Thymus (tissue), 11 donors: ENCODE data around the gene PITRM1. TPM values are rescaled to one million over a fixed set of nuclear protein-coding genes. Genes with fewer than 3 reads are reported as not detected.
A peak's percentile ranks its signal among the peaks of the same experiment; 100 is the strongest.

Source experiments
- DNase-seq, 9 donors: peaks; one replicate each; pipeline ENCODE4 v3.0.0-alpha.2; 2013; ENCODE audit warnings: low spot score in 9 of 9, low read depth in 6 of 9, missing footprints in 1 of 9
- H3K27ac ChIP-seq, 2 donors: one replicate each; pipeline ENCODE4 v1.5.1; 2013; ENCODE audit warnings: control low read depth in 1 of 2, low read depth in 1 of 2, low read length in 1 of 2, mild to moderate bottlenecking in 1 of 2, moderate library complexity in 1 of 2
- H3K27me3 ChIP-seq, 2 donors: one replicate each; pipeline ENCODE4 v1.5.1; 2013; ENCODE audit warnings: low read length in 1 of 2; ENCODE audit not compliant: control insufficient read depth in 2 of 2, insufficient read depth in 1 of 2
- H3K36me3 ChIP-seq, 2 donors: one replicate each; pipeline ENCODE4 v1.5.1; 2013; ENCODE audit warnings: low read length in 1 of 2, mild to moderate bottlenecking in 1 of 2, moderate library complexity in 1 of 2; ENCODE audit not compliant: control insufficient read depth in 2 of 2, insufficient read depth in 2 of 2
- H3K4me1 ChIP-seq, 2 donors: one replicate each; pipeline ENCODE4 v1.5.1; 2013; ENCODE audit warnings: low read length in 2 of 2; ENCODE audit not compliant: control insufficient read depth in 2 of 2, insufficient read depth in 2 of 2
- H3K4me3 ChIP-seq, 2 donors: one replicate each; pipeline ENCODE4 v1.5.1; 2013; ENCODE audit warnings: low read length in 2 of 2, control low read depth in 1 of 2, mild to moderate bottlenecking in 1 of 2
- H3K9me3 ChIP-seq, 2 donors: one replicate each; pipeline ENCODE4 v1.5.1; 2013; ENCODE audit warnings: low read length in 1 of 2, mild to moderate bottlenecking in 1 of 2; ENCODE audit not compliant: control insufficient read depth in 2 of 2, insufficient read depth in 1 of 2
- WGBS: extraction: QIAGEN DNeasy Blood & Tissue Kit; methylation state at CpG from one replicate; pipeline ENCODE4 v1.1.7; 2013; 5-methylcytosine and 5-hydroxymethylcytosine counted together
- polyA plus RNA-seq: library from polyadenylated mRNA; stranded (reverse); fragments of 200-250 nt; gene quantifications from one replicate; pipeline ENCODE4 v1.2.3, GENCODE V29; 2013
- total RNA-seq: library from RNA; stranded (reverse); fragments of 120-200 nt; gene quantifications from one replicate; pipeline ENCODE4 v1.2.4, GENCODE V29; 2013
- donor health status: healthy.

PITRM1 gene
- total and polyA plus RNA-seq, 2 donors, result 50.1 to 159 TPM

DNA sequence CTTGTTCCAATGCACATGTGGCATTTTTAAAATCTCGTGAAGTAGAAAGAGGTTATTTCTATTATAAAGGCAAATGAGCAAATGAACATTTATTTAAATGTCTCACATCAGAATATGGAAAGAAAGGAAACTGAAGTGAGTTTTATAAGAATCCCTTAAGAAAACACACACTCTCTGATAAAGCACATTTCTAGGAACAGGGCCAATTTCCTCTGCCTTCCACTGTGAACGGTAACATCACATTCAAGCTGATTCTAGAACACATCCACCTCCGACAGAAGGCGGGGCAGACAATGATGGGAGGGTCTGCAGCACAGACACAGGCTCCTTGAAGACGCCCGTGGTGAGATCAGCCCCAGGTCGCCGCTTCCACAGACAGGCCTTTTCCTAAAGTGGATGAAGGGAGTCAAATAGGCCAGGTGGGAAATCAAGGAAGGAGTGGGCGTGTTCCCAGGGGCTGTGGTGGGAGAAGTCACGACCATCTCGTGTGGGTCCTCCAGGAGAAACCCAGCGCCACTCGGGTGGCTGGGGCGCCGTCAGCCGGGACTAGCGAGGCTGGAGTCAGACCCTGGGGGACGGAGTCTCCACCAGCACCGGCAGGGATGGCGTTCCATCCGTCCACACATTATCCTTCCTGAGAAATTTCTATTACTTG is 31.1 kb downstream of the PITRM1 start:
- WGBS, result 95% methylated on average over 21 of the region's 21 CpGs
- H3K27me3 ChIP-seq, result no peaks in the 10 kb centered on the region
- H3K27ac ChIP-seq, result no peak overlapping the region
- DNase-seq, result no peak
- H3K9me3 ChIP-seq, result no peaks in the 10 kb centered on the region
- H3K4me3 ChIP-seq, result no peak overlapping the region
- H3K4me1 ChIP-seq, result peaks cover 0 to 1% of the 10 kb centered on the region in 2 donors
- H3K36me3 ChIP-seq, result peaks cover 88 to 92% of the 10 kb centered on the region in 2 donors

DNA sequence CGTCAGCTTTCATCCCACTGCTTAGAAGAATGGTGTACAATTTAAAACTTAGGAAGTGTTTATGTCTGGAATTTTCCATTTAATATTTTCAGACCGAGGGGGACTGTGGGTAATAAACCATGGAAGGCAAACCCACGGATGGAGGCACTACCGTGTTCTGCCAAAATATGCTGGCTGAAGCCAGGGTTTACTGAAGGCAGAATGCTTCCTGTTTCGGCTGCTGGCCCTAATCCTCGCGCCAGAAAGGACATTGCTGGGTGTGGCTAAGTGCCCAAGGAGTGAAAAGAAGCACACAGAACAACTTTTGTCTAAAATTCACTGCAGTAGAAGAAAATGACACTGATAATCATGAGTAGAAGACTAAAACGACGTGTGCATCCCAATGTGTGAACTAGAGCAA is 32.3 kb downstream of the PITRM1 start:
- no peaks in the 10 kb centered on the region for H3K27me3 ChIP-seq
- peaks cover 0 to 2% of the 10 kb centered on the region in 2 donors for H3K4me1 ChIP-seq
- H3K9me3 ChIP-seq, result no peaks in the 10 kb centered on the region
- H3K27ac ChIP-seq, result no peak overlapping the region
- 98% methylated on average over 9 of the region's 9 CpGs for WGBS
- H3K36me3 ChIP-seq, result peaks cover 85 to 97% of the 10 kb centered on the region in 2 donors
- no peak for DNase-seq
- no peak overlapping the region for H3K4me3 ChIP-seq

DNA sequence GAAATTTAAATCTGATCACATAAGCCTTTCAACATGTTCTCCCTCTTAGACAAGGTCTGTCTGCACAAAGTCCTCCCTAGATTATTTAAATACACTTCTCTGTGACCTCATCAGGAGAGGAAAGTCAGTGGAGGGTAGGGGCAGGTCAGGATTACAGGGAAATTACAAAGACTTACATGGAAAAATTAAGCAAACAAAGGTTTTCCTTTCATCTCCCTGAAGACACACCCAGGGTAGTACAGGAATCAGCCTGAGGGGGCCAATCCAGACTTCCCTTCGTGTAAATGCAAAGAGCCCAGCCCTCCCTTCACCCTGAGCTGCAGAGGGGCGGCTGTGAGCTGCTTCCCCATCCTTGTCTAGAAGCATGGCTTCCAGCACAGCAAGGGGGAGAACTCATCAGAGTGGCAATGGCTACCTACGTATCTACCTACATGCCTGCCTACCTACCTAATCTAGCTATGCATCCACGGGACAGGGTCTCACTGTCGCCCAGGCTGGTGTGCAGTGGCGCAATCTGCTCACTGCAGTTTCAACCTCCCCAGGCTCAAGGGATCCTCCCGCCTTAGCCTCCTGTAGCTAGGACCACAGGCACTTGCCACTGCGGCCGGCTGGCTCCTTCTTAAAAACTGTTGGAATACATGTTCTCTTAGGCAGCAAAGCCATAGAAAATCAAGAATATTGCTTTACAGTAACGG is 33.2 kb downstream of the PITRM1 start:
- peaks cover 0 to 2% of the 10 kb centered on the region in 2 donors for H3K4me1 ChIP-seq
- no peak overlapping the region for H3K4me3 ChIP-seq
- whole genome bisulfite sequencing, result 98% methylated on average over 10 of the region's 10 CpGs
- peaks cover 85 to 97% of the 10 kb centered on the region in 2 donors for H3K36me3 ChIP-seq
- no peak overlapping the region for H3K27ac ChIP-seq
- DNase-seq, result no peak
- no peaks in the 10 kb centered on the region for H3K27me3 ChIP-seq
- no peaks in the 10 kb centered on the region for H3K9me3 ChIP-seq

DNA sequence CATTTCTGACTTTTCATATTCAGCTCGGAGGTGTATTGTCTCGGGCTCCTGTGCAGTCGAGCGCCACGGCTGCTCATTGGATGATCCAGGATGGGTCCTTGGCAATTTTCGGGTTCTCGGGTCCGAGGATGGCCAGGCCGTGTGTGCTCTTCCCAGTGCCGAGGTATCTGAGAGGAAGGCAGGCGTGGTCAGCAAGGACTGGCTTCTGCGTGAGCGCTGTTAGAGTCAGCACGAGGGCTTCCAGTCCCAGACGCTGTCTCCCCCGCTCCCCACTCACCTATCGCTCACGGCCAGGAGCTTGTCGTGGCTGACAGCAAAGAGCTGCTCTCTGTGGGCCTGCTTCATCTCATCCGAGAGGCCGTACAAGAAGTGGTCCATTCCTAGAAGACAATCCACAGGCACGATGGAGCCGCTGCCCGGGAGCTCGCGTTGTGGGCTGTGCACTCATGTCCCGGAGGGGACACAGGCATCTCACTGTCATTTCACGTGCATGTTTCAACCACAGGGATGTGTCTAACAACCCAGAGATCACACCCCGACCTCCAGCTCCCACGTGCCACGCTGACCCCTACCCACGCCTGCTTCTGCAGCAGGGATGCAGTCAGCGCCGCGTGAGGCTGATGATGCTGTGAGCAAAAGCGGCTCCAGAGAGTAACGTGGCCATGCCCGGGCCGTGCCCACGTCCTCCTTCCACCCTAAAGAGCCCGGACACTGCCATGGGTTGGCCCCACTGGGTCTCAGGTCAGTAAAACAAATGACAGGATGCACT is 34.4 kb downstream of the PITRM1 start:
- H3K36me3 ChIP-seq, result peaks cover 84 to 96% of the 10 kb centered on the region in 2 donors
- H3K27ac ChIP-seq, result no peak overlapping the region
- WGBS, result 97% methylated on average over 41 of the region's 41 CpGs
- H3K9me3 ChIP-seq, result no peaks in the 10 kb centered on the region
- peaks cover 0 to 2% of the 10 kb centered on the region in 2 donors for H3K4me1 ChIP-seq
- no peak for DNase-seq
- no peaks in the 10 kb centered on the region for H3K27me3 ChIP-seq
- H3K4me3 ChIP-seq, result no peak overlapping the region

DNA sequence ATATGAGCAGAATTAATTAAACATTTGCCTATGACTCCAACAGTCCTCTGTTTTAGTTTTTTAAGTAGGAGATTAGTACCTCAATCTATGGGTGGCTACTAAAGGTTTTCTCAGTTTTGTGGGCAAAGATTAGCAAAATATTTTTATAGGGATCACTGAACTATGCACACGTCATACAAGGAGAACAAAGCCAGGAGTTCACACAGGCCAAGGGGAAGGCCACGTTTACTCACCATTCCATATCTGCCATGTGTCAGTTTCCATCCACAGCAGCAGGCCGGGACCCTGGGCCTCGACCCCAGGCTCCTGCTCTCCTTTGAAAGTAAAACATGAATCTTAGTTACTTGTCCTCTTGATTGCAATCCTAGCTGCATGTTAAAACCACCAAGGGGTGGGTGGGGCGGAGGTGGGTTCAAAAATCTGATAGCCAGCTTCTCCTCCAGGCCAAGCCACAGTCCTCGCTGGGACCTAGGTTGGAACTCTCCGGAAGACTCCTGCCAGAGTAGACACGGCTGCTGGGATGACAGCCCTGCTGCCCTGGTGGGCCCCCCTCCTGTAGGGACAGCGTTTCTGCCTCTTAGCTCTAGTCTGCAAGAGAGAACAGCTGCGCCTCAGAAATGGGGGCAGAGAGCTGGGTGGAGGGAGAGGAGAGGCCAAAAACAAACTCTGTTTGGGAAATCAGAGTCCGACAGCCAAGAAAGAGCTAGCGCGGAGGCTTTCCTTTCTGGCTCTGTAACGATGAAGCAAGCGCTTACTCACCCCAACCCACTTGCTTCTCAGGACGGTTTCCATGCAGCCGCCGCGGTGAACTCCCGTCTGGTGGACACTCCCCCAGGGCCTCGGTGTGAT is 35.6 kb downstream of the PITRM1 start:
- Histone ChIP-seq H3K9me3 (no peaks in the 10 kb centered on the region), H3K27me3 (no peaks in the 10 kb centered on the region), H3K4me3 (no peak overlapping the region), H3K36me3 (peaks cover 85 to 96% of the 10 kb centered on the region in 2 donors), H3K27ac (peak overlapping the region; percentile 26 to 56), H3K4me1 (peaks cover 0 to 2% of the 10 kb centered on the region in 2 donors)
- peak in 1 of 9 donors; percentile 5 for DNase-seq
- 93% methylated on average over 21 of the region's 21 CpGs for WGBS

DNA sequence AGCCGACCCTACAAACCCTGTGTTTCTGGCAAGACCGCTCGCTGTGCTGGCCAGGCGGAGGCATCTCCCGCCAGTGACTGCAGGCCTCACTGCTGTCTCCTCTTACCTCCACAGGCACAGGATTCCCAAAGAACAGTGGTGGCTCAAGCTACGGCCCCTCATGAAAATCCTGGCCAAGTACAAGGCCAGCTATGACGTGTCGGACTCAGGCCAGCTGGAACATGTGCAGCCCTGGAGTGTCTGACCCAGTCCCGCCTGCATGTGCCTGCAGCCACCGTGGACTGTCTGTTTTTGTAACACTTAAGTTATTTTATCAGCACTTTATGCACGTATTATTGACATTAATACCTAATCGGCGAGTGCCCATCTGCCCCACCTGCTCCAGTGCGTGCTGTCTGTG is 36.2 kb downstream of the PITRM1 start:
- H3K4me1 ChIP-seq, result peaks cover 0 to 2% of the 10 kb centered on the region in 2 donors
- WGBS, result 86% methylated on average over 14 of the region's 14 CpGs
- H3K9me3 ChIP-seq, result no peaks in the 10 kb centered on the region
- H3K36me3 ChIP-seq, result peaks cover 85 to 93% of the 10 kb centered on the region in 2 donors
- no peak overlapping the region for H3K27ac ChIP-seq
- DNase-seq, result no peak
- no peak overlapping the region for H3K4me3 ChIP-seq
- H3K27me3 ChIP-seq, result no peaks in the 10 kb centered on the region

DNA sequence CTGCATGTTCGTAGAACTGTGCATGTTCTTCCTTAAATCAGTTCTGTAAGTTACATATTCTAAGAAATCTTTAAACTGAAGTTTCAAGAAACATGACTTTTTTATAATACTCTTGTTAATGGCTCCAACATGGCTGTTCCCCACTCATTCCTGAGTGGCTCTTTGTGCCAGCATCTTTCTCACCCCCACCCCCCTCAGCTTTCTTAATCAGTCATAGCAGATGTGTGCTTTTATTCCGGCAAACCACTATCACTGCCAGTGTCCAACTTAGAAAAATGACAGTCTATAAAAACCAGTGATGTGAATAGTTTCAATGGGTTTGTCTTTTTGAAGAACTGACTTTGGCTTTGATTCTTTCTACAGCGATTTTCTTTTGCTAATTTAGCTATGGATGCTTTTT is 37.6 kb downstream of the PITRM1 start:
- Histone ChIP-seq H3K9me3 (no peaks in the 10 kb centered on the region), H3K27me3 (no peaks in the 10 kb centered on the region), H3K27ac (no peak overlapping the region), H3K36me3 (peaks cover 83 to 86% of the 10 kb centered on the region in 2 donors), H3K4me3 (no peak overlapping the region), H3K4me1 (peaks cover 0 to 2% of the 10 kb centered on the region in 2 donors)
- DNase-seq, result no peak
- WGBS, result 99% methylated on average over 3 of the region's 3 CpGs

DNA sequence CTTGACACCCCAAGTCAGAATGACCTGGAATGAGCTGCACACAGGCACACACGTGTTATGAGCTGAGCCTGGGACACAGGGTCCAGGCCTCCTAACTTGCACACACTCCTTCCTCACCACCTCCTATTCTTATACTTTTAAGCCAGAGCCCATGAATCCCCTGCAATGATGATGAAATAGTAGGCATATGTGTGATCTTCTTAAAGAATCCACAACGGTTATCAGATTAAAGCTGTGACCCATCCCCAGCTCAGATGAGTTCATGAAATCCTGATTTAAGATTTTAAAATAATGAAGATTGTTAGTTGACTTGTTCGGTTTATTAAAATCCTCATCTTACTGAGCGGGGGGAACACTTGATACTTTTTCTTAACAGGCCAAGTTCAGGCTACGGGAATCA is 38.6 kb downstream of the PITRM1 start:
- no peak for DNase-seq
- Histone ChIP-seq H3K36me3 (peaks cover 77 to 85% of the 10 kb centered on the region in 2 donors), H3K9me3 (no peaks in the 10 kb centered on the region), H3K4me1 (peaks cover 0 to 2% of the 10 kb centered on the region in 2 donors), H3K27ac (no peak overlapping the region), H3K27me3 (no peaks in the 10 kb centered on the region), H3K4me3 (no peak overlapping the region)
- 87% methylated on average over 5 of the region's 5 CpGs for WGBS
